DOHH2 (cell line): ENCODE results near the gene STOM.
"Not testable (repeated sequence)": the region's sequence is repeated elsewhere in the genome, so short reads cannot be mapped to it uniquely, and the experiment has no call there.

ENCODE experiments used
- H3F3A ChIP-seq: fragments of 200-600 bp; sonication (generic), shearing (Covaris generic); 2 replicates; pipeline ENCODE4 v1.6.0; 2016; ENCODE audit warnings: antibody characterized with exemption, mild to moderate bottlenecking; ENCODE audit not compliant: control insufficient read depth, insufficient read depth
- H3K27ac ChIP-seq: fragments of 200-600 bp; sonication (generic); 2 replicates; pipeline ENCODE4 v1.5.1; 2014; ENCODE audit warnings: low read depth, mild to moderate bottlenecking, low read length, moderate library complexity
- H3K27me3 ChIP-seq: fragments of 200-600 bp; sonication (generic); 2 replicates; pipeline ENCODE4 v1.6.1; 2014; ENCODE audit warnings: mild to moderate bottlenecking, low read length, mixed read lengths; ENCODE audit not compliant: control insufficient read depth
- H3K36me3 ChIP-seq: fragments of 200-600 bp; sonication (generic); 2 replicates; pipeline ENCODE4 v1.6.1; 2014; ENCODE audit warnings: mild to moderate bottlenecking, low read length, moderate library complexity, mixed read lengths; ENCODE audit not compliant: control insufficient read depth
- H3K4me1 ChIP-seq: fragments of 200-600 bp; sonication (generic); 2 replicates; pipeline ENCODE4 v1.6.1; 2014; ENCODE audit warnings: mild to moderate bottlenecking, low read length, mixed read lengths; ENCODE audit not compliant: control insufficient read depth
- H3K4me2 ChIP-seq: fragments of 200-600 bp; sonication (generic); 2 replicates; pipeline ENCODE4 v1.6.0; 2014; ENCODE audit warnings: mild to moderate bottlenecking, low read length, moderate library complexity
- H3K4me3 ChIP-seq: fragments of 200-600 bp; sonication (generic); 2 replicates; pipeline ENCODE4 v1.5.1; 2014; ENCODE audit warnings: mild to moderate bottlenecking, low read length, mixed read lengths
- H3K79me2 ChIP-seq: fragments of 200-600 bp; sonication (generic); 2 replicates; pipeline ENCODE4 v1.6.1; 2014; ENCODE audit warnings: mild to moderate bottlenecking, low read length, mixed read lengths; ENCODE audit not compliant: control insufficient read depth
- H3K9me2 ChIP-seq: fragments of 200-600 bp; sonication (generic); replicated peaks from 2 replicates; pipeline ENCODE4 v1.6.1; 2014; ENCODE audit warnings: mild to moderate bottlenecking, low read length, mixed read lengths; ENCODE audit not compliant: control insufficient read depth
- H3K9me3 ChIP-seq: fragments of 200-600 bp; sonication (generic); 2 replicates; pipeline ENCODE4 v1.6.1; 2014; ENCODE audit warnings: antibody characterized with exemption, low read length, mixed read lengths; ENCODE audit not compliant: control insufficient read depth, insufficient read depth
- H4K20me1 ChIP-seq: fragments of 200-600 bp; sonication (generic); 2 replicates; pipeline ENCODE4 v1.6.0; 2014; ENCODE audit warnings: low read depth, mild to moderate bottlenecking, antibody characterized with exemption, low read length, moderate library complexity; ENCODE audit not compliant: control insufficient read depth, insufficient read depth
- EZH2phosphoT487 ChIP-seq: fragments of 200-600 bp; sonication (generic); IDR thresholded peaks from 2 replicates; pipeline ENCODE4 v1.6.1; 2017; ENCODE audit warnings: borderline replicate concordance, mild to moderate bottlenecking, antibody characterized with exemption, low read length, moderate library complexity, mixed read lengths
- TF ChIP-seq, protein P1 (sequence below): fragments of 200-600 bp; sonication (generic); IDR thresholded peaks from one replicate; pipeline ENCODE4 v1.5.1; 2014; ENCODE audit warnings: antibody characterized with exemption, mild to moderate bottlenecking, low read depth, low read length; ENCODE audit not compliant: poor library complexity, severe bottlenecking

Gene STOM

DNA sequence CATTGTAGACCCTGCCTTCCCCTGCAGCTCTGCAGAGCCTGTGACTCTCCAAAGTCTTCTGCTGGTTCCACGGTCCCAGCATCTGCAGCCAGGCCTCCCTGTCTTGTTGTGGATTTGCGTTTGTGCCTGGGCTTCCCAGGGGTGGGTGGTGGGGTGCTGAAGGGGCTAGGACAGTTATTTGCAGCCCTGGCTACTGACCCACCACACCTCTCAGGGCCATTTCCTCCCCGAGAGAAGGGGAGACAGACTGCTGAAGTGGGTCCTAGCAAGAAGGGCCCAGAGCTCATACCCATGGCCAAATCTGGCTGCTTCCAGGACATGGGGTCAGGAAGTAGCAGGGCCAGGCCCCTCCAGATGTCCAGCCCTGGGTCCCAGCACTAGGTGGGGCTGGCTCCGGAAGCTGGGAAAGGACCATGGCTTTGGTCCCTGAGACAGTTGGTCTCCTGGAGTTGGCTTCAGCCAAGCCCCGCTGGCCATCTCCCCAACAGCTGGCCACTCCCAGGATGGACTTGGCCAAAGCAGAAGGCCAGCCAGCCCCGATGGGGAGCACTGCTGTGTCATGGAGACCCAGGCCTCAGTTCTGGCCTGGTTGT lies 75.8 kb downstream of the STOM start:
- Histone ChIP-seq H3K9me2 (no peaks in the 10 kb centered on the region), H3K36me3 (no peaks in the 10 kb centered on the region), H3K4me1 (peaks cover 14% of the 10 kb centered on the region), H3K27me3 (peaks cover 4% of the 10 kb centered on the region), H3K4me3 (no peak overlapping the region), H3K27ac (no peak overlapping the region), H3K4me2 (no peak overlapping the region), H3K79me2 (no peaks in the 10 kb centered on the region), H4K20me1 (no peaks in the 10 kb centered on the region), H3K9me3 (no peaks in the 10 kb centered on the region), H3F3A (no peaks in the 10 kb centered on the region)
- TF ChIP-seq, protein P1, sequence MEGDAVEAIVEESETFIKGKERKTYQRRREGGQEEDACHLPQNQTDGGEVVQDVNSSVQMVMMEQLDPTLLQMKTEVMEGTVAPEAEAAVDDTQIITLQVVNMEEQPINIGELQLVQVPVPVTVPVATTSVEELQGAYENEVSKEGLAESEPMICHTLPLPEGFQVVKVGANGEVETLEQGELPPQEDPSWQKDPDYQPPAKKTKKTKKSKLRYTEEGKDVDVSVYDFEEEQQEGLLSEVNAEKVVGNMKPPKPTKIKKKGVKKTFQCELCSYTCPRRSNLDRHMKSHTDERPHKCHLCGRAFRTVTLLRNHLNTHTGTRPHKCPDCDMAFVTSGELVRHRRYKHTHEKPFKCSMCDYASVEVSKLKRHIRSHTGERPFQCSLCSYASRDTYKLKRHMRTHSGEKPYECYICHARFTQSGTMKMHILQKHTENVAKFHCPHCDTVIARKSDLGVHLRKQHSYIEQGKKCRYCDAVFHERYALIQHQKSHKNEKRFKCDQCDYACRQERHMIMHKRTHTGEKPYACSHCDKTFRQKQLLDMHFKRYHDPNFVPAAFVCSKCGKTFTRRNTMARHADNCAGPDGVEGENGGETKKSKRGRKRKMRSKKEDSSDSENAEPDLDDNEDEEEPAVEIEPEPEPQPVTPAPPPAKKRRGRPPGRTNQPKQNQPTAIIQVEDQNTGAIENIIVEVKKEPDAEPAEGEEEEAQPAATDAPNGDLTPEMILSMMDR: no peak
- no peak for TF ChIP-seq EZH2phosphoT487

DNA sequence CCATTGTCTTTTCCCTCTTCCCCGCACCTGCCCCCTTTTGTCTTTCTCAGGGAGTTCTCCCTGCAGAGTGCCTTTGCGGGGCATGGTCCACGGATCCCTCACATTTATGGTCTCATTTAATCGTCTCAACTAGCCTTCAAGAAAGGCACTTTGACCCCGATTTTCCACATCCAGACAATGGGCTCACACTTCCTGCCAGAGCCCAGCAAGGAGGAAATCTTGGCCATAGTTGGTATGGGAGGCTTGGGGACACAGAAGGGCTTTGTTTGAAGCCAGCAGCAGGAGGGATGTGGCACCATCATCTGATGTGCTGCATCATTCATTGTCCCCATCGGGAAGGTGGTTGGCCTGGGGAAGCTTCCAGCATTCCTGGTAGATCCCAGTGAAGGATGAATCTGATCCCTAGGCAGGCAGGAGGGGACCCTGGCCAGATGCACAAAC lies 77.2 kb downstream of the STOM start:
- no peaks in the 10 kb centered on the region for H3K9me2 ChIP-seq
- no peaks in the 10 kb centered on the region for H3K36me3 ChIP-seq
- peaks cover 9% of the 10 kb centered on the region for H3K4me1 ChIP-seq
- TF ChIP-seq, protein P1: no peak
- no peak for TF ChIP-seq EZH2phosphoT487
- H3K4me3 ChIP-seq: no peak overlapping the region
- H4K20me1 ChIP-seq: no peaks in the 10 kb centered on the region
- no peak overlapping the region for H3K27ac ChIP-seq
- H3K27me3 ChIP-seq: no peaks in the 10 kb centered on the region
- H3F3A ChIP-seq: no peaks in the 10 kb centered on the region
- no peaks in the 10 kb centered on the region for H3K79me2 ChIP-seq
- no peak overlapping the region for H3K4me2 ChIP-seq
- no peaks in the 10 kb centered on the region for H3K9me3 ChIP-seq

DNA sequence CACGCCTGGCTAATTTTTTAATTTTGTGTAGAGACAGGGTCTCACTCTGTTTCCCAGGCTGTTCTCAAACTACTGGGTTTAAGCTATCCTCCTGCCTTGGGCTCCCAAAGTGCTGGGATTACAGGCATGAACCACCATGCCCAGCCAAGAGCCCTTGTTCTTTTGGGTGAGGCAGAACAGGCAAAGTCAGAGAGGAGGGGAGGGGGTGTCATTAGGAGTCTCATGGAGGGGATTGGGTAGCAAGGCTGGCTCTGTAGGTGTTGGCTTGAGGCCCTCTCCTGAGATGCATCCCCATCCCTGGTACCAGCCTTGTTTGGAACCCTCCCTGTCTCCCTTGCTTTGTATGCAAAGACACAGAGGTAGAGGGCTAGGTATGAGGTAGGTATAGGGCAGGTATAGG lies 78.0 kb downstream of the STOM start:
- Histone ChIP-seq H3K9me2 (no peaks in the 10 kb centered on the region), H3K9me3 (no peaks in the 10 kb centered on the region), H3K79me2 (no peaks in the 10 kb centered on the region), H3K4me2 (no peak overlapping the region), H3K4me3 (no peak overlapping the region), H3K36me3 (no peaks in the 10 kb centered on the region), H4K20me1 (no peaks in the 10 kb centered on the region), H3K27ac (no peak overlapping the region), H3F3A (no peaks in the 10 kb centered on the region), H3K4me1 (peaks cover 9% of the 10 kb centered on the region), H3K27me3 (no peaks in the 10 kb centered on the region)
- TF ChIP-seq EZH2phosphoT487: no peak
- TF ChIP-seq, protein P1: no peak

DNA sequence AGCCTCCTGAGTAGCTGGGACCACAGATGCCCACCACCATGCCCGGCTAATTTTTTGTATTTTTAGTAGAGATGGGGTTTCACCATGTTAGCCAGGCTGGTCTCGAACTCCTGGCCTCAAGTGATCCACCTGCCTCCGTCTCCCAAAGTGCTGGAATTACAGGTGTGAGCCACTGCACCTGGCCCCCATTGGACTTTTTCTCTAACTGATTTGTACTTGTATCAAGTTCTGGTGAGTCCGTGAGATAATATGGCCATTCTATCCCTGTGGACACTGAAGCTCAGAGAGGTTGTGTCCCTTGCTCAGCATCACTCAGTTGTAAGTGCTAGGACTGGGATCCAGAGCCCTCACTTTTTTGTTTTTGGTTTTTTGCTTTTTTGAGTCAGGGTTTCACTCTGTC lies 78.5 kb downstream of the STOM start:
- not testable (repeated sequence) for H3K9me2 ChIP-seq, H3K27ac ChIP-seq, H3K4me3 ChIP-seq, H3K4me2 ChIP-seq, H3K9me3 ChIP-seq, H3K4me1 ChIP-seq, H3K36me3 ChIP-seq, H4K20me1 ChIP-seq, H3K79me2 ChIP-seq, H3K27me3 ChIP-seq, H3F3A ChIP-seq
